Measurements from ENCODE around the gene ZBTB45. TPM values are rescaled to one million over a fixed set of nuclear protein-coding genes. Genes with fewer than 3 reads are reported as not detected.
"Not testable (repeated sequence)": the region's sequence is repeated elsewhere in the genome, so short reads cannot be mapped to it uniquely, and the experiment has no call there.

ZBTB45 gene
- polyA plus RNA-seq, 3 donors: 2.2 to 5.3 (median 2.6) TPM

DNA sequence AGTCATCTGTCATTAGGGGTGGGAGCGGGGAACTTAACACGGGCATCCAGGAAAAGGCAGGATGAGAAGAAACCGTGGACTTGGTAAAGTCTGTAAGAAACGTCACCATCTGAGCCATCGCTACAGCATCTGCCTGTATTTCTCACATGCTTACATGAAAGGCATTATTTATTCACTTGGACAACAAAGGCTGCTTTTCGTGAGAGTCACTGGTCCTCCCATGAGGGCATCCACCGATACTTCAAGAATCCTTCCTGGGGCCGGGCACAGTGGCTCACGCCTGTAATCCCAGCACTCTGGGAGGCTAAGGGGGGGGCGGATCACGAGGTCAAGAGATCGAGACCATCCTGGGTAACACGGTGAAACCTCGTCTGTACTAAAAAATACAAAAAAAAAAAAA lies 27.3 kb downstream of the ZBTB45 start:
- H3K36me3 Mint-ChIP-seq: no peaks in the 10 kb centered on the region
- H3K27me3 Mint-ChIP-seq (ENCODE audit: low read depth in 3 of 3): peaks cover 0 to 6% (median 0%) of the 10 kb centered on the region in 3 donors
- Histone ChIP-seq H3K27me3 (ENCODE audit: control insufficient read depth in 2 of 2, insufficient read depth in 2 of 2, low read length in 2 of 2) (no peaks in the 10 kb centered on the region), H2AFZ (ENCODE audit: insufficient read depth, low read depth, low read length, poor library complexity, severe bottlenecking) (no peak overlapping the region), H3K4me1 (ENCODE audit: control insufficient read depth in 1 of 2, insufficient read depth in 2 of 2, low read length in 2 of 2) (no peaks in the 10 kb centered on the region), H3K36me3 (replicated peaks in 1 of 2; ENCODE audit: control insufficient read depth in 1 of 2, insufficient read depth in 2 of 2, low read length in 2 of 2) (no peaks in the 10 kb centered on the region), H3K9ac (ENCODE audit: insufficient read depth, low read length, poor library complexity, severe bottlenecking) (no peak overlapping the region), H3K27ac (ENCODE audit: low read depth in 1 of 2, low read length in 2 of 2) (no peak overlapping the region), H3K4me3 (replicated peaks in 1 of 3; ENCODE audit: low read depth in 2 of 3, low read length in 3 of 3) (no peak overlapping the region), H4K20me1 (ENCODE audit: insufficient read depth, low read length) (no peaks in the 10 kb centered on the region), H3K79me2 (ENCODE audit: insufficient read depth, low read length) (no peaks in the 10 kb centered on the region), H3K9me3 (replicated peaks in 1 of 2; ENCODE audit: control insufficient read depth in 1 of 2, insufficient read depth in 1 of 2, low read length in 2 of 2) (no peaks in the 10 kb centered on the region), H3K4me2 (replicated peaks; ENCODE audit: extremely low read depth, low read length, poor library complexity, severe bottlenecking) (no peak overlapping the region)
- no peak for DNase-seq
- TF ChIP-seq, protein P1, sequence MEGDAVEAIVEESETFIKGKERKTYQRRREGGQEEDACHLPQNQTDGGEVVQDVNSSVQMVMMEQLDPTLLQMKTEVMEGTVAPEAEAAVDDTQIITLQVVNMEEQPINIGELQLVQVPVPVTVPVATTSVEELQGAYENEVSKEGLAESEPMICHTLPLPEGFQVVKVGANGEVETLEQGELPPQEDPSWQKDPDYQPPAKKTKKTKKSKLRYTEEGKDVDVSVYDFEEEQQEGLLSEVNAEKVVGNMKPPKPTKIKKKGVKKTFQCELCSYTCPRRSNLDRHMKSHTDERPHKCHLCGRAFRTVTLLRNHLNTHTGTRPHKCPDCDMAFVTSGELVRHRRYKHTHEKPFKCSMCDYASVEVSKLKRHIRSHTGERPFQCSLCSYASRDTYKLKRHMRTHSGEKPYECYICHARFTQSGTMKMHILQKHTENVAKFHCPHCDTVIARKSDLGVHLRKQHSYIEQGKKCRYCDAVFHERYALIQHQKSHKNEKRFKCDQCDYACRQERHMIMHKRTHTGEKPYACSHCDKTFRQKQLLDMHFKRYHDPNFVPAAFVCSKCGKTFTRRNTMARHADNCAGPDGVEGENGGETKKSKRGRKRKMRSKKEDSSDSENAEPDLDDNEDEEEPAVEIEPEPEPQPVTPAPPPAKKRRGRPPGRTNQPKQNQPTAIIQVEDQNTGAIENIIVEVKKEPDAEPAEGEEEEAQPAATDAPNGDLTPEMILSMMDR (IDR thresholded peaks at IDR 0.05): no peak
- intact Hi-C loops (cut with micrococcal nuclease): no loop called here
- no peak overlapping the region for H3K27ac Mint-ChIP-seq
- H3K4me3 Mint-ChIP-seq: no peak overlapping the region
- H3K4me1 Mint-ChIP-seq: no peaks in the 10 kb centered on the region
- peaks cover 0 to 11% (median 0%) of the 10 kb centered on the region in 7 donors for H3K9me3 Mint-ChIP-seq
- 98% methylated on average over 6 of the region's 14 CpGs for WGBS (ENCODE audit: insufficient coverage)

DNA sequence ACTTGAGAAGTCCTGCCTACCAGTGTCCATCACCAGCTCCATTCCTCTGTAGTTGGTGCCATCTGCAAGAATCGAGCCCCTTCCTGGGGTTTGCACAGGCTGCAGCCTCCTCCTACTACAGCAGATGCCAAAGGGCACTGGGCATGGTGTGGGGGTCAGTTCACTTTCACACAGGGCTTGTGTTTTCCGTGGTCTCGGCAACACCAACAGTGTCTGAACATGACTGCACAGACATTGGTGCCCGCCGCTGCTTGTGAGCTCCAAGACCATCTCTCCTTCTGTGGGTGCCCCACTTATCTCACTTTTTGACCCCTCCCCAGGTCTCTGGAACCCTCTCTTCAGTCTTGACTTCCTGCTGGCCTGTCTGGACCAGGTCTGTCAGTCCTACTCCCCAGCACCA lies 28.2 kb downstream of the ZBTB45 start:
- no peak for DNase-seq
- Mint-ChIP-seq H3K27me3 (ENCODE audit: low read depth in 3 of 3) (peaks cover 0 to 6% (median 0%) of the 10 kb centered on the region in 3 donors), H3K4me1 (no peaks in the 10 kb centered on the region), H3K36me3 (no peaks in the 10 kb centered on the region), H3K27ac (no peak overlapping the region), H3K9me3 (peaks cover 0 to 8% (median 0%) of the 10 kb centered on the region in 7 donors), H3K4me3 (no peak overlapping the region)
- no peak overlapping the region for H3K27ac ChIP-seq (ENCODE audit: low read depth in 1 of 2, low read length in 2 of 2)
- no peak overlapping the region for H3K4me2 ChIP-seq (replicated peaks; ENCODE audit: extremely low read depth, low read length, poor library complexity, severe bottlenecking)
- H3K4me3 ChIP-seq (replicated peaks in 1 of 3; ENCODE audit: low read depth in 2 of 3, low read length in 3 of 3): no peak overlapping the region
- no peaks in the 10 kb centered on the region for H3K27me3 ChIP-seq (ENCODE audit: control insufficient read depth in 2 of 2, insufficient read depth in 2 of 2, low read length in 2 of 2)
- H3K9me3 ChIP-seq (replicated peaks in 1 of 2; ENCODE audit: control insufficient read depth in 1 of 2, insufficient read depth in 1 of 2, low read length in 2 of 2): no peaks in the 10 kb centered on the region
- WGBS (ENCODE audit: insufficient coverage): 100% methylated on average over 4 of the region's 5 CpGs
- no peak overlapping the region for H3K9ac ChIP-seq (ENCODE audit: insufficient read depth, low read length, poor library complexity, severe bottlenecking)
- TF ChIP-seq, protein P1 (IDR thresholded peaks at IDR 0.05): no peak
- intact Hi-C loops (cut with micrococcal nuclease): no loop called here
- no peaks in the 10 kb centered on the region for H3K36me3 ChIP-seq (replicated peaks in 1 of 2; ENCODE audit: control insufficient read depth in 1 of 2, insufficient read depth in 2 of 2, low read length in 2 of 2)
- H4K20me1 ChIP-seq (ENCODE audit: insufficient read depth, low read length): no peaks in the 10 kb centered on the region
- no peaks in the 10 kb centered on the region for H3K79me2 ChIP-seq (ENCODE audit: insufficient read depth, low read length)
- H3K4me1 ChIP-seq (ENCODE audit: control insufficient read depth in 1 of 2, insufficient read depth in 2 of 2, low read length in 2 of 2): no peaks in the 10 kb centered on the region
- no peak overlapping the region for H2AFZ ChIP-seq (ENCODE audit: insufficient read depth, low read depth, low read length, poor library complexity, severe bottlenecking)

DNA sequence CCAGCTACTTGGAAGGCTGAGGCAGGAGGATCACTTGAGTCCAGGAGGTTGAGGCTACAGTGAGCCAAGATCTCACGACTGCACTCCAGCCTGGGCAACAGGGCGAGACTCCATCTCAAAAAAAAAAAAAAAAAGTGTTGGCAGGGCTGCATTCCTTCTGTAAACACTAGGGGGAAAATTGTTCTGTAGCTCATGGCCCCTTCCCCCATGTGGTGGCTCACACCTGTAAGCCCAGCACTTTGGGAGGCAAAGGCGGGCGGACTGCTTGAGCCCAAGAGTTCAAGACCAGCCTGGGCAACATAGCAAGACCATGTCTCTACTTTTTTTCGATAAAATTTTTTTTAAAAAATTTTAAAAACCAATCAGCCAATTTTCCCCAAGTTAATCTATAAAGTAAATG lies 35.3 kb downstream of the ZBTB45 start:
- DNase-seq; H3K36me3 Mint-ChIP-seq; H3K9me3 Mint-ChIP-seq; H3K4me1 Mint-ChIP-seq; H4K20me1 ChIP-seq (ENCODE audit: insufficient read depth, low read length); H3K79me2 ChIP-seq (ENCODE audit: insufficient read depth, low read length); H3K9ac ChIP-seq (ENCODE audit: insufficient read depth, low read length, poor library complexity, severe bottlenecking); H3K9me3 ChIP-seq (replicated peaks in 1 of 2; ENCODE audit: control insufficient read depth in 1 of 2, insufficient read depth in 1 of 2, low read length in 2 of 2); H2AFZ ChIP-seq (ENCODE audit: insufficient read depth, low read depth, low read length, poor library complexity, severe bottlenecking); H3K36me3 ChIP-seq (replicated peaks in 1 of 2; ENCODE audit: control insufficient read depth in 1 of 2, insufficient read depth in 2 of 2, low read length in 2 of 2); intact Hi-C loops (cut with micrococcal nuclease); H3K4me2 ChIP-seq (replicated peaks; ENCODE audit: extremely low read depth, low read length, poor library complexity, severe bottlenecking); H3K27me3 Mint-ChIP-seq (ENCODE audit: low read depth in 3 of 3); H3K27ac Mint-ChIP-seq; H3K27me3 ChIP-seq (ENCODE audit: control insufficient read depth in 2 of 2, insufficient read depth in 2 of 2, low read length in 2 of 2); H3K4me1 ChIP-seq (ENCODE audit: control insufficient read depth in 1 of 2, insufficient read depth in 2 of 2, low read length in 2 of 2); H3K27ac ChIP-seq (ENCODE audit: low read depth in 1 of 2, low read length in 2 of 2); H3K4me3 ChIP-seq (replicated peaks in 1 of 3; ENCODE audit: low read depth in 2 of 3, low read length in 3 of 3); H3K4me3 Mint-ChIP-seq: not testable (repeated sequence)
- 100% methylated on average over 2 of the region's 5 CpGs for WGBS (ENCODE audit: insufficient coverage)

Measured in CD14-positive monocyte (primary cell).